Esophagus squamous epithelium (tissue), 4 donors: ENCODE measurements around the gene NLK.

ENCODE experiments used
- POLR2A ChIP-seq, 4 donors: fragments of 450-650 bp; IDR thresholded peaks; one replicate each; pipeline ENCODE4 v1.6.1; 2017; ENCODE audit warnings: antibody characterized with exemption in 4 of 4, mild to moderate bottlenecking in 4 of 4, moderate library complexity in 3 of 4
- TF ChIP-seq, protein P1 (sequence below), 6 experiments: fragments of 450-650 bp in 4 of 6; fragments of 200-600 bp in 2 of 6; sonication (generic) in 2 of 6; IDR thresholded peaks; one replicate each; pipeline ENCODE4 v1.5.1; 2016 to 2019; ENCODE audit warnings: antibody characterized with exemption in 6 of 6, mild to moderate bottlenecking in 4 of 6, moderate library complexity in 4 of 6

DNA sequence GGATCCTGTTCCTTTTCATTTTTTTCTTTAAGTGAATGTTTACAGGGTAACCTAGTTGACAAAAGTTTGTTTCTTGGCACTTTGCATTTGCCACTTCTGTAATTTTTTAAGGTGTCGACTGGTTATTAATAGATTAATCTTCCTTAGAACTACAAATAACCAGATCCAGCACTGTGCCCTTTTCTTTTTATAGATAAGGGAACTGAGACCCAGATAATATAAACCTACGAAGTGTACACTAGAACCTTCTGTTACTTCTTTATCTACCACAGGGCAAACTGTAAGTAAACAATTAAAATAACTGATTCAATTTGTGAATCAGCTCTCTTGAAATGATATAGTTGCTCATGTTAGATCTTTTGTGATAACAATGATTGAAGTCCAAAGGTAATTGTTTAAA is 55.4 kb downstream of the NLK start:
- TF ChIP-seq, protein P1, sequence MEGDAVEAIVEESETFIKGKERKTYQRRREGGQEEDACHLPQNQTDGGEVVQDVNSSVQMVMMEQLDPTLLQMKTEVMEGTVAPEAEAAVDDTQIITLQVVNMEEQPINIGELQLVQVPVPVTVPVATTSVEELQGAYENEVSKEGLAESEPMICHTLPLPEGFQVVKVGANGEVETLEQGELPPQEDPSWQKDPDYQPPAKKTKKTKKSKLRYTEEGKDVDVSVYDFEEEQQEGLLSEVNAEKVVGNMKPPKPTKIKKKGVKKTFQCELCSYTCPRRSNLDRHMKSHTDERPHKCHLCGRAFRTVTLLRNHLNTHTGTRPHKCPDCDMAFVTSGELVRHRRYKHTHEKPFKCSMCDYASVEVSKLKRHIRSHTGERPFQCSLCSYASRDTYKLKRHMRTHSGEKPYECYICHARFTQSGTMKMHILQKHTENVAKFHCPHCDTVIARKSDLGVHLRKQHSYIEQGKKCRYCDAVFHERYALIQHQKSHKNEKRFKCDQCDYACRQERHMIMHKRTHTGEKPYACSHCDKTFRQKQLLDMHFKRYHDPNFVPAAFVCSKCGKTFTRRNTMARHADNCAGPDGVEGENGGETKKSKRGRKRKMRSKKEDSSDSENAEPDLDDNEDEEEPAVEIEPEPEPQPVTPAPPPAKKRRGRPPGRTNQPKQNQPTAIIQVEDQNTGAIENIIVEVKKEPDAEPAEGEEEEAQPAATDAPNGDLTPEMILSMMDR (IDR thresholded peaks at IDR 0.05), result no peak
- no peak for TF ChIP-seq POLR2A (IDR thresholded peaks at IDR 0.05)
